K562 (cell line): Measurements from ENCODE around the gene EPB42. TPM values are rescaled to one million over a fixed set of nuclear protein-coding genes. Genes with fewer than 3 reads are reported as not detected.

Source experiments
- ATAC-seq: fragments of 200-7000 bp; cut with Tn5 transposase; 3 replicates; pipeline ENCODE4 v1.9.1; 2020; ENCODE audit warnings: moderate library complexity
- BruUV-seq: library from RNA; stranded (reverse); fragments of 400-500 nt; replicated peaks from 2 replicates; lab custom pipeline; 2021; lab: Mats Ljungman, UMichigan
- CTCF ChIA-PET: fragments of 300-600 bp; formaldehyde crosslinking; extraction: SDS; loops from one replicate; lab custom pipeline; 2021; ENCODE audit warnings: low intra/inter-chr PET ratio; lab: Yijun Ruan, JAX
- POLR2A ChIA-PET: fragments of 300-600, 350-650 bp; sonication (Branson Sonifier 250); formaldehyde crosslinking; extraction: SDS; loops from one replicate; lab custom pipeline; 2021; ENCODE audit warnings: antibody characterized with exemption, inconsistent platforms; lab: Yijun Ruan, JAX
- DNase-seq, 4 experiments: peaks; one replicate each; pipeline versions ENCODE4 v3.0.0 to v3.0.0-alpha.2; 2011 to 2018; ENCODE audit warnings: low spot score in 3 of 4, mixed read lengths in 3 of 4; ENCODE audit errors: extremely low read depth in 1 of 4
- FAIRE-seq: peaks from 2 replicates; lab custom pipeline; 2011; peaks lifted over from hg19 to GRCh38; lab: Jason Lieb, UNC
- H2AFZ ChIP-seq: 2 replicates; pipeline ENCODE4 v1.6.0; 2011; ENCODE audit warnings: low read depth, low read length, control low read depth, inconsistent platforms
- H3K27ac ChIP-seq: fragments of 200-600 bp; 3 replicates; pipeline ENCODE4 v1.8.0; 2011; ENCODE audit warnings: low read depth, mild to moderate bottlenecking, control low read depth, inconsistent platforms, low read length, moderate library complexity, mixed read lengths; ENCODE audit errors: extremely low read depth
- H3K27me3 ChIP-seq, 2 experiments: fragments of 300-600 bp in 1 of 2; 2 replicates in 1 of 2; 3 replicates in 1 of 2; pipeline versions ENCODE4 v1.6.0 to v1.8.0; 2011; ENCODE audit warnings: inconsistent platforms in 2 of 2, low read length in 2 of 2, mild to moderate bottlenecking in 1 of 2, mixed read lengths in 1 of 2, moderate library complexity in 1 of 2; ENCODE audit not compliant: control insufficient read depth in 2 of 2, insufficient read depth in 2 of 2
- H3K36me3 ChIP-seq: fragments of 300-600 bp; 3 replicates; pipeline ENCODE4 v1.8.0; 2011; ENCODE audit warnings: mild to moderate bottlenecking, low read length, inconsistent platforms; ENCODE audit not compliant: control insufficient read depth, insufficient read depth
- H3K4me1 ChIP-seq, 2 experiments: fragments of 200-600 bp in 1 of 2; replicated peaks in 1 of 2; 2 replicates in 1 of 2; 3 replicates in 1 of 2; pipeline versions ENCODE4 v1.5.1 to v1.8.0; 2011; ENCODE audit warnings: inconsistent platforms in 2 of 2, low read length in 2 of 2, mild to moderate bottlenecking in 1 of 2, mixed read lengths in 1 of 2, moderate library complexity in 1 of 2; ENCODE audit not compliant: control insufficient read depth in 2 of 2, insufficient read depth in 2 of 2
- H3K4me2 ChIP-seq: 2 replicates; pipeline ENCODE4 v1.6.1; 2011; ENCODE audit warnings: low read length, control low read depth, inconsistent platforms, mixed read lengths; ENCODE audit not compliant: insufficient read depth
- H3K4me3 ChIP-seq: fragments of 200-600 bp; sonication (generic), shearing (Covaris generic); 2 replicates; pipeline ENCODE4 v1.5.1; 2016; ENCODE audit warnings: control low read depth, inconsistent platforms
- H3K79me2 ChIP-seq: fragments of 200-600 bp; 3 replicates; pipeline ENCODE4 v1.8.0; 2011; ENCODE audit warnings: low read length, inconsistent platforms; ENCODE audit not compliant: control insufficient read depth, insufficient read depth
- H3K9ac ChIP-seq, 2 experiments: 2 replicates each; pipeline versions ENCODE4 v1.6.0 to v1.6.1; 2011; ENCODE audit warnings: low read depth in 2 of 2, low read length in 2 of 2, control low read depth in 1 of 2, inconsistent platforms in 1 of 2, mild to moderate bottlenecking in 1 of 2, mixed read lengths in 1 of 2; ENCODE audit not compliant: insufficient read depth in 1 of 2
- H3K9me1 ChIP-seq: one replicate; pipeline ENCODE4 v1.6.0; 2011; ENCODE audit warnings: inconsistent platforms, mild to moderate bottlenecking, low read length, moderate library complexity; ENCODE audit not compliant: control insufficient read depth, insufficient read depth
- H3K9me3 ChIP-seq: replicated peaks from 2 replicates; pipeline ENCODE4 v1.5.1; 2011; ENCODE audit warnings: low read depth, low read length, inconsistent platforms; ENCODE audit not compliant: control insufficient read depth, insufficient read depth
- H4K20me1 ChIP-seq: replicated peaks from 2 replicates; pipeline ENCODE4 v1.6.1; 2011; ENCODE audit warnings: low read length, inconsistent platforms, mixed read lengths; ENCODE audit not compliant: control insufficient read depth, insufficient read depth
- HDAC6 ChIP-seq: IDR thresholded peaks from 2 replicates; pipeline ENCODE4 v1.6.1; 2012; ENCODE audit warnings: low read depth, mild to moderate bottlenecking, control low read depth, inconsistent platforms, low read length, moderate library complexity
- HEY1 ChIP-seq: fragments of 250-450 bp; sonication (Bioruptor Pico); IDR thresholded peaks from 2 replicates; pipeline ENCODE4 v1.5.0; 2020; ENCODE audit warnings: mild to moderate bottlenecking, moderate library complexity, borderline replicate concordance
- RAD21 ChIP-seq, 2 experiments: fragments of 250-450 bp in 1 of 2; fragments of 450-650 bp in 1 of 2; sonication (Bioruptor Pico) in 1 of 2; formaldehyde crosslinking in 1 of 2; IDR thresholded peaks in 1 of 2; conservative IDR thresholded peaks in 1 of 2; 2 replicates each; pipeline versions ENCODE4 v1.4.0 to v1.8.0; 2020 to 2022; ENCODE audit warnings: mild to moderate bottlenecking in 2 of 2, moderate library complexity in 1 of 2
- RBBP5 ChIP-seq: fragments of 200-600 bp; sonication (generic); IDR thresholded peaks from 2 replicates; pipeline ENCODE4 v1.6.1; 2012; ENCODE audit warnings: borderline replicate concordance, mild to moderate bottlenecking, low read length, control low read depth, inconsistent platforms; ENCODE audit not compliant: insufficient read depth, poor library complexity, severe bottlenecking
- TAF1 ChIP-seq: IDR thresholded peaks from 2 replicates; pipeline ENCODE4 v1.6.1; 2011; ENCODE audit warnings: mild to moderate bottlenecking, low read length, moderate library complexity; ENCODE audit not compliant: insufficient read depth, control insufficient read depth, severe bottlenecking; ENCODE audit errors: extremely low read depth
- ZNF644 ChIP-seq: fragments of 200-800 bp; sonication (Bioruptor generic); IDR thresholded peaks from 2 replicates; pipeline ENCODE4 v1.6.1; 2016; ENCODE audit warnings: low read depth, missing genetic modification characterization, missing compliant biosample characterization
- WGBS: fragments of 100-300 bp; shearing (Covaris generic); methylation state at CpG from one replicate; pipeline ENCODE4 v1.1.6; 2016; ENCODE audit warnings: low coverage, mixed read lengths; ENCODE audit not compliant: insufficient coverage; ENCODE audit errors: missing lambda C conversion rate; 5-methylcytosine and 5-hydroxymethylcytosine counted together
- in situ Hi-C: fragments of 300-500 bp; cut with MboI; formaldehyde crosslinking; loops from 4 replicates; pipeline ENCODE4 v1.15.0; 2018; ENCODE audit warnings: inconsistent platforms, mixed read lengths
- intact Hi-C: fragments of 100-400 bp; cut with micrococcal nuclease; formaldehyde crosslinking; loops from 2 replicates; pipeline ENCODE4 v1.14.2; 2022
- polyA plus RNA-seq, 8 experiments: library from polyadenylated mRNA; depleted of rRNA in 4 of 8; stranded (reverse) in 5 of 8; unstranded in 3 of 8; fragments of >200 nt; fragmentation: Nextera tagmentation in 2 of 8; fragmentation: Illumina TruSeq in 1 of 8; extraction: Ambion mirVana in 2 of 8; extraction: Trizol in 1 of 8; gene quantifications; 2 replicates each; pipeline versions ENCODE4 v1.2.1 to v1.2.3, GENCODE V29; 2011 to 2014; ENCODE audit warnings: inconsistent platforms in 1 of 8, missing spikeins in 1 of 8
- total RNA-seq, 7 experiments: library from RNA; depleted of rRNA in 6 of 7; stranded (reverse); fragments of >200 nt in 6 of 7; fragmentation: Illumina TruSeq in 2 of 7; extraction: Trizol in 2 of 7; gene quantifications; 2 replicates each; pipeline versions ENCODE4 v1.2.1 to v1.2.3, GENCODE V29; 2011 to 2021; ENCODE audit warnings: low replicate concordance in 1 of 7
- TF ChIP-seq, protein P1 (sequence below): IDR thresholded peaks from 2 replicates; pipeline ENCODE4 v1.6.1; 2016; ENCODE audit warnings: missing genetic modification characterization, missing compliant biosample characterization
- TF ChIP-seq, protein P2 (sequence below), 2 experiments: fragments of 450-650 bp; conservative IDR thresholded peaks; 2 replicates each; pipeline ENCODE4 v1.6.1; 2017; ENCODE audit warnings: mild to moderate bottlenecking in 2 of 2, moderate library complexity in 2 of 2

EPB42 gene
- total and polyA plus RNA-seq, 9 of the 15 experiments (the other 6 are each of a cell fraction or from before 2014, with no cell fraction given) = 0.38 to 2.3 (median 1.4) TPM

DNA sequence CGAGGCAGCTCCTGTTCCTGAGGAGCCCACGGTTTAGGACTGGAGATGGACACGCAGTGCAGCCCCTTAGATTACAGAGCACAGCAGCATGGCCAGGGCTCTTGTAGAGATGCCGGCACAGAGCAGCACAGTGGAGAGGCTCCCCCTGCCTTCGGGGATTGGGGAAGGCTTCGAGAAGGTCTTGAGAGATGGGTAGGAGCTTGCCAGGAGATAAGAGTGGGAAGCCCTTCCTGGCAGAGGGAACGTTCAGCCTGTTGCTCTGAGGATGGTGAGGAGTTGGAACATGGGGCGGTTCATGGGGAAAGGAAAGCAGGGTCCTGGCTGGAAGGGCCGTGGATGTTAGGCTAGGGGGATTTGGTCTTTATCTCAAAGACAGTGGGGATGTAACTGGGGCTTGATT is 10.0 kb downstream of the EPB42 start:
- H3K4me2 ChIP-seq = no peak overlapping the region
- WGBS = 30% methylated on average over 9 of the region's 9 CpGs
- in situ Hi-C loops = no loop called here
- FAIRE-seq (no peak), DNase-seq (peak in 1 of 4 experiments; percentile 22), ATAC-seq (peak; percentile 38; the same call in 2 of the 3 replicates)
- H3K4me3 ChIP-seq = no peak overlapping the region
- no peak overlapping the region for H3K27ac ChIP-seq
- peaks cover 0 to 8% of the 10 kb centered on the region in 2 experiments; a peak in 1 of 5 replicates for H3K27me3 ChIP-seq
- H3K79me2 ChIP-seq = no peaks in the 10 kb centered on the region
- H3K9me1 ChIP-seq = no peaks in the 10 kb centered on the region
- BruUV-seq = no TSS peak
- ChIA-PET POLR2A (interaction anchor here (1.1 kb wide), 1 partner anchor 10 kb away, joined by 4 read pairs; the partner anchor contains the start of gene EPB42), CTCF (no interaction called here)
- H4K20me1 ChIP-seq = no peaks in the 10 kb centered on the region
- no peaks in the 10 kb centered on the region for H3K9me3 ChIP-seq
- peak overlapping the region; percentile 42; the same call in 1 of the 2 replicates for H2AFZ ChIP-seq
- H3K36me3 ChIP-seq = no peaks in the 10 kb centered on the region
- TF ChIP-seq, protein P1, sequence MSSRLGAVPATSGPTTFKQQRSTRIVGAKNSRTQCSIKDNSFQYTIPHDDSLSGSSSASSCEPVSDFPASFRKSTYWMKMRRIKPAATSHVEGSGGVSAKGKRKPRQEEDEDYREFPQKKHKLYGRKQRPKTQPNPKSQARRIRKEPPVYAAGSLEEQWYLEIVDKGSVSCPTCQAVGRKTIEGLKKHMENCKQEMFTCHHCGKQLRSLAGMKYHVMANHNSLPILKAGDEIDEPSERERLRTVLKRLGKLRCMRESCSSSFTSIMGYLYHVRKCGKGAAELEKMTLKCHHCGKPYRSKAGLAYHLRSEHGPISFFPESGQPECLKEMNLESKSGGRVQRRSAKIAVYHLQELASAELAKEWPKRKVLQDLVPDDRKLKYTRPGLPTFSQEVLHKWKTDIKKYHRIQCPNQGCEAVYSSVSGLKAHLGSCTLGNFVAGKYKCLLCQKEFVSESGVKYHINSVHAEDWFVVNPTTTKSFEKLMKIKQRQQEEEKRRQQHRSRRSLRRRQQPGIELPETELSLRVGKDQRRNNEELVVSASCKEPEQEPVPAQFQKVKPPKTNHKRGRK (tag) = no peak
- TF ChIP-seq TAF1 = no peak
- TF ChIP-seq, protein P2, sequence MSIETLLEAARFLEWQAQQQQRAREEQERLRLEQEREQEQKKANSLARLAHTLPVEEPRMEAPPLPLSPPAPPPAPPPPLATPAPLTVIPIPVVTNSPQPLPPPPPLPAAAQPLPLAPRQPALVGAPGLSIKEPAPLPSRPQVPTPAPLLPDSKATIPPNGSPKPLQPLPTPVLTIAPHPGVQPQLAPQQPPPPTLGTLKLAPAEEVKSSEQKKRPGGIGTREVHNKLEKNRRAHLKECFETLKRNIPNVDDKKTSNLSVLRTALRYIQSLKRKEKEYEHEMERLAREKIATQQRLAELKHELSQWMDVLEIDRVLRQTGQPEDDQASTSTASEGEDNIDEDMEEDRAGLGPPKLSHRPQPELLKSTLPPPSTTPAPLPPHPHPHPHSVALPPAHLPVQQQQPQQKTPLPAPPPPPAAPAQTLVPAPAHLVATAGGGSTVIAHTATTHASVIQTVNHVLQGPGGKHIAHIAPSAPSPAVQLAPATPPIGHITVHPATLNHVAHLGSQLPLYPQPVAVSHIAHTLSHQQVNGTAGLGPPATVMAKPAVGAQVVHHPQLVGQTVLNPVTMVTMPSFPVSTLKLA (conservative IDR thresholded peaks at IDR 0.05) = no peak
- no peak for TF ChIP-seq RBBP5
- no peak for TF ChIP-seq ZNF644
- no peak for TF ChIP-seq HDAC6
- no peak for TF ChIP-seq HEY1
- peak in 1 of 2 experiments; percentile 18; a peak in 1 of 4 replicates for TF ChIP-seq RAD21 (CRISPR knock-in tag; conservative IDR thresholded peaks at IDR 0.05 in 1 of 2, IDR thresholded peaks at IDR 0.05 in 1 of 2)
- H3K9ac ChIP-seq = peak overlapping the region in 1 of 2 experiments; percentile 32; a peak in 1 of 4 replicates
- intact Hi-C loops = no loop called here
- H3K4me1 ChIP-seq = peaks cover 0 to 13% of the 10 kb centered on the region in 2 experiments; a peak in 3 of 5 replicates
